Stomach smooth muscle (tissue), 2 donors: ENCODE measurements around the gene GRM8.

Experiments
- H3K27ac ChIP-seq: one replicate; pipeline ENCODE4 v1.7.0; 2013; ENCODE audit warnings: mild to moderate bottlenecking, low read length, inconsistent platforms
- H3K27me3 ChIP-seq, 2 donors: one replicate each; pipeline ENCODE4 v1.7.0; 2013; ENCODE audit warnings: low read length in 2 of 2; ENCODE audit not compliant: insufficient read depth in 2 of 2, control insufficient read depth in 1 of 2
- H3K36me3 ChIP-seq, 2 donors: one replicate each; pipeline ENCODE4 v1.7.0; 2013; ENCODE audit warnings: low read length in 2 of 2; ENCODE audit not compliant: control insufficient read depth in 2 of 2, insufficient read depth in 2 of 2
- H3K4me1 ChIP-seq: one replicate; pipeline ENCODE4 v1.7.0; 2013; ENCODE audit warnings: low read length; ENCODE audit not compliant: control insufficient read depth, insufficient read depth
- H3K4me3 ChIP-seq, 2 donors: one replicate each; pipeline ENCODE4 v1.7.0; 2013; ENCODE audit warnings: low read length in 2 of 2
- H3K9ac ChIP-seq, 2 donors: one replicate each; pipeline ENCODE4 v1.7.0; 2013; ENCODE audit warnings: low read length in 2 of 2, mild to moderate bottlenecking in 1 of 2
- H3K9me3 ChIP-seq, 2 donors: one replicate each; pipeline ENCODE4 v1.7.0; 2013; ENCODE audit warnings: low read length in 2 of 2; ENCODE audit not compliant: control insufficient read depth in 2 of 2
- donor health status: healthy.
- donor health status: Pancreatic carcinoma.

The GRM8 gene

GRCh38 chr7:126803060-126803665 lies 449.6 kb downstream of the GRM8 start:
- no peak overlapping the region for H3K9ac ChIP-seq
- H3K4me3 ChIP-seq, result no peak overlapping the region
- H3K36me3 ChIP-seq, result no peaks in the 10 kb centered on the region
- H3K27me3 ChIP-seq, result no peaks in the 10 kb centered on the region
- no peak overlapping the region for H3K27ac ChIP-seq
- no peaks in the 10 kb centered on the region for H3K9me3 ChIP-seq
- no peaks in the 10 kb centered on the region for H3K4me1 ChIP-seq

DNA sequence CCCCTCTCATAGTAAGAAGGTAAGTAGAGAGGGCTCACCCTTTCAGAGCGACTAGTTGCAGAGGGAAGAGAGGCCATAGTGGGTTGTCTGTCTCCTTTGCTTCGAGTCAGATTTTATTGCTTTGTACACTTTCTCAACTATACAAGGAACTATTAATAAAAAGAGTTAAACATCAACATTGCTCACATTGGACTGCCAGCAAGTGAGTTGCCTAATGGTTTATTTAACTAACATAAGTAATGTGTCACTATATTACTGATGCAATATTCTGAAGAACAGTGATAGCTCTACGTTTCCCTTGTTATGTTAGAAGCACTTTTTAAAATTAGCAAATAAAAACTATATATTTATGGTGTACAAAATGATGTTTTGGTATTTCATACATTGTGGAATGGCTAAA lies 451.0 kb downstream of the GRM8 start:
- Histone ChIP-seq H3K27ac (no peak overlapping the region), H3K4me3 (no peak overlapping the region), H3K27me3 (no peaks in the 10 kb centered on the region), H3K9ac (no peak overlapping the region), H3K36me3 (no peaks in the 10 kb centered on the region), H3K9me3 (no peaks in the 10 kb centered on the region), H3K4me1 (no peaks in the 10 kb centered on the region)

- Histone ChIP-seq H3K27ac (no peak overlapping the region), H3K36me3 (no peaks in the 10 kb centered on the region), H3K4me1 (no peaks in the 10 kb centered on the region), H3K27me3 (no peaks in the 10 kb centered on the region), H3K4me3 (no peak overlapping the region), H3K9me3 (no peaks in the 10 kb centered on the region), H3K9ac (no peak overlapping the region)
These were observed 453.2 kb downstream of the GRM8 start for GRCh38 chr7:126799541-126799940.

DNA sequence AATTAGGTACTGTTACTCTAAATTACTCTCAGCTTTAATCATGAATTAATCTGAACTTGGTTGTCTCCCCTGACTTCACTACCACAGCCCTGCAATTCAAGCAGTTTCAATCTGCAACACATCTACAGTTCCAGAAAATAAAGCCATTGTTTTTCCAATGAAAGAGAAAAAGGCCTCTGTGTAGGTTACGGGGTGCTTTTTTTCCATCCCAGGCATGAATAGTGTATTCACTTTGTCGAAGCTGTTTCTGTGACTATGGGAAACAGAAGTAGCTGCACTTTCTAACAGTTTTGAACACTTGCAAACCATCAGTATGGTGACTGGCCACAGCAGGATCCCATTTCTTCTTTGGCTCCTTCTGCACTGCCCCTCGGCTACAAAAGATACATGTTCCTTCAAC lies 460.2 kb downstream of the GRM8 start:
- no peaks in the 10 kb centered on the region for H3K4me1 ChIP-seq
- no peaks in the 10 kb centered on the region for H3K36me3 ChIP-seq
- H3K4me3 ChIP-seq, result no peak overlapping the region
- no peaks in the 10 kb centered on the region for H3K9me3 ChIP-seq
- H3K9ac ChIP-seq, result no peak overlapping the region
- no peaks in the 10 kb centered on the region for H3K27me3 ChIP-seq
- no peak overlapping the region for H3K27ac ChIP-seq

DNA sequence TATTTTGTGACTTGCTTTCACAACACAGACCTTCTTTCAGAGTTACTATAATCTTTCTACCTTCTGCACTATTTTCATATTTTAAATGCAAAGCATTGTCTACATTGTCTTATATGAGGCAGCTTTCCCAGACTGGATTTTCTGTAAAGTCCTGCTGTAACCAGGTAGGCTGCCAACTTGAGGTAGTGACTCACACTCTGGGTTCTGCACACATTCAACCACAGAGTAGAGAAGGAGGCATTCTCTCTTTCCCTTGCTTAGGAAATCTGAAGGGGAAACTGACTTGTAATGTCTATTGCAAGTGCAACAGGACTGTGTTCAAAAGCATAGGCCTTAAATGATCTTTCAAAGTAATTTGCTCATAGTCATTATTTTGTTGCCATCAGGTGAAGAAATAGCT lies 461.4 kb downstream of the GRM8 start:
- Histone ChIP-seq H3K27ac (no peak overlapping the region), H3K9me3 (no peaks in the 10 kb centered on the region), H3K9ac (no peak overlapping the region), H3K27me3 (no peaks in the 10 kb centered on the region), H3K36me3 (no peaks in the 10 kb centered on the region), H3K4me3 (no peak overlapping the region), H3K4me1 (no peaks in the 10 kb centered on the region)

- Histone ChIP-seq H3K9me3 (no peaks in the 10 kb centered on the region), H3K4me3 (no peak overlapping the region), H3K9ac (no peak overlapping the region), H3K36me3 (no peaks in the 10 kb centered on the region), H3K4me1 (no peaks in the 10 kb centered on the region), H3K27ac (no peak overlapping the region), H3K27me3 (no peaks in the 10 kb centered on the region)
These were observed 462.0 kb downstream of the GRM8 start for GRCh38 chr7:126790763-126791162.

DNA sequence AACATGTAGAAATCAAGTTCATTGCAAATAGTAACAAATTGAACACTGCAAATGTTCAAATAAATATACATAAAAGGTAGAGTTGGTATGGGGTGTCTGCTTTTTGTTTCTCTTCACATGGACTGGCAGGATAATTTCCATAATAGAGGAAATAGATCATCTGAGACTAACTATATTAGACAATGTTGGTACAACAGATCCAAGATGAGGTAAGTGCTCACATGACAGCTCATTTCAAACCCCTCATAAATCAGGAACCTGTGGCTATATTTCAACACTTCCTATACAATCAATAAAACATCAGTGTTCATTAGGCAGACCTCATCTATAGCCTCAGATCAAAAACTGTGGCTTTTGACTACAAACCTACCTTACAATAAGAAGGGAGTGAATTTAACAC lies 469.1 kb downstream of the GRM8 start:
- H3K27me3 ChIP-seq, result no peaks in the 10 kb centered on the region
- no peaks in the 10 kb centered on the region for H3K36me3 ChIP-seq
- no peak overlapping the region for H3K9ac ChIP-seq
- no peaks in the 10 kb centered on the region for H3K4me1 ChIP-seq
- no peak overlapping the region for H3K4me3 ChIP-seq
- no peaks in the 10 kb centered on the region for H3K9me3 ChIP-seq
- no peak overlapping the region for H3K27ac ChIP-seq

- Histone ChIP-seq H3K4me3 (no peak overlapping the region), H3K36me3 (no peaks in the 10 kb centered on the region), H3K9ac (no peak overlapping the region), H3K27me3 (no peaks in the 10 kb centered on the region), H3K27ac (no peak overlapping the region), H3K4me1 (no peaks in the 10 kb centered on the region), H3K9me3 (no peaks in the 10 kb centered on the region)
These were observed 471.7 kb downstream of the GRM8 start for GRCh38 chr7:126780993-126781392.

DNA sequence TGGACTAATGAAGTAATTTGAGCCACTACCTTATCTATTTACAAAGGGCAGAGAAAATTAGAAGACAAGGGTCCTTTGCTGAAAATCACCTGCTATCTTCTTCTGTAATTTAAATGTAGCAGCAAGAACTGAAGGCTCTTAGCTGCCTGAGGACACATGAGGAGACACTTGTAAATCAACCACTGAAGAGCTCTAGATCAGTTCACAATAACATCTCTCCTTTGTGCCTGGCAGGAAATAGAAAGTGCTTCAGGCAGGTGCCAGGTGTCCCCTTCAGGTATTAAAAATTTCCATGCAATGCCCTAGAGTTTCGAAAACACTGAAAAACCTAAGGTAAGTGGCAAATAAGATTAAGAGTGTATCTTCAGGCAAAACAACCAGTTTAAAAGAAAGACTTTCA lies 474.6 kb downstream of the GRM8 start:
- Histone ChIP-seq H3K4me1 (no peaks in the 10 kb centered on the region), H3K4me3 (no peak overlapping the region), H3K9ac (no peak overlapping the region), H3K27me3 (no peaks in the 10 kb centered on the region), H3K27ac (no peak overlapping the region), H3K36me3 (no peaks in the 10 kb centered on the region), H3K9me3 (no peaks in the 10 kb centered on the region)

GRCh38 chr7:126776498-126776897 lies 476.2 kb downstream of the GRM8 start:
- Histone ChIP-seq H3K27me3 (no peaks in the 10 kb centered on the region), H3K36me3 (no peaks in the 10 kb centered on the region), H3K9ac (no peak overlapping the region), H3K27ac (no peak overlapping the region), H3K4me3 (no peak overlapping the region), H3K4me1 (no peaks in the 10 kb centered on the region), H3K9me3 (no peaks in the 10 kb centered on the region)

- Histone ChIP-seq H3K27me3 (no peaks in the 10 kb centered on the region), H3K4me3 (no peak overlapping the region), H3K9ac (no peak overlapping the region), H3K27ac (no peak overlapping the region), H3K9me3 (no peaks in the 10 kb centered on the region), H3K36me3 (no peaks in the 10 kb centered on the region), H3K4me1 (no peaks in the 10 kb centered on the region)
These were observed 478.7 kb downstream of the GRM8 start for GRCh38 chr7:126774077-126774476.
